T-helper 2 cell (primary cell): ENCODE results near the gene CYTH1.
"Not testable (repeated sequence)": the region's sequence is repeated elsewhere in the genome, so short reads cannot be mapped to it uniquely, and the experiment has no call there.

Experiments
- DNase-seq, 5 experiments: peaks; one replicate each; pipeline versions ENCODE4 v3.0.0 to v3.0.0-alpha.2; 2012 to 2022

CYTH1 gene

GRCh38 chr17:78687125-78687524 is 94.9 kb downstream of the CYTH1 start:
- DNase-seq, result no peak

- no peak for DNase-seq
These were observed 98.0 kb downstream of the CYTH1 start for GRCh38 chr17:78684026-78684425.

- DNase-seq, result no peak
These were observed 98.6 kb downstream of the CYTH1 start for GRCh38 chr17:78683408-78683961.

GRCh38 chr17:78682363-78682762 is 99.7 kb downstream of the CYTH1 start:
- no peak for DNase-seq

- DNase-seq, result no peak
These were observed 101.6 kb downstream of the CYTH1 start for GRCh38 chr17:78680436-78680835.

- no peak for DNase-seq
These were observed 102.3 kb downstream of the CYTH1 start for GRCh38 chr17:78679495-78680395.

GRCh38 chr17:78678711-78679110 is 103.4 kb downstream of the CYTH1 start:
- DNase-seq, result no peak

GRCh38 chr17:78678222-78678557 is 103.9 kb downstream of the CYTH1 start:
- no peak for DNase-seq

GRCh38 chr17:78677303-78678221 is 104.5 kb downstream of the CYTH1 start:
- DNase-seq, result no peak

GRCh38 chr17:78676412-78677302 is 105.4 kb downstream of the CYTH1 start:
- no peak for DNase-seq

- no peak for DNase-seq
These were observed 106.2 kb downstream of the CYTH1 start for GRCh38 chr17:78675836-78676235.

GRCh38 chr17:78675316-78675616 is 106.8 kb downstream of the CYTH1 start:
- DNase-seq, result no peak

GRCh38 chr17:78674595-78675315 is 107.3 kb downstream of the CYTH1 start:
- DNase-seq, result no peak

GRCh38 chr17:78674156-78674555 is 107.9 kb downstream of the CYTH1 start:
- DNase-seq, result no peak

- DNase-seq, result no peak
These were observed 108.7 kb downstream of the CYTH1 start for GRCh38 chr17:78673395-78673794.

- no peak for DNase-seq
These were observed 109.2 kb downstream of the CYTH1 start for GRCh38 chr17:78672871-78673371.

- no peak for DNase-seq
These were observed 110.1 kb downstream of the CYTH1 start for GRCh38 chr17:78672005-78672404.

- DNase-seq, result not testable (repeated sequence)
These were observed 110.4 kb downstream of the CYTH1 start for GRCh38 chr17:78671726-78672001.

- DNase-seq, result no peak
These were observed 111.0 kb downstream of the CYTH1 start for GRCh38 chr17:78670850-78671725.

- no peak for DNase-seq
These were observed 112.0 kb downstream of the CYTH1 start for GRCh38 chr17:78669975-78670518.
